IPS-18a (cell line): Measurements from ENCODE around the gene CHN2.

Experiments used
- H3K27ac ChIP-seq: one replicate; pipeline ENCODE4 v1.5.1; 2013; ENCODE audit warnings: low read length
- H3K27me3 ChIP-seq: one replicate; pipeline ENCODE4 v1.6.1; 2013; ENCODE audit warnings: mild to moderate bottlenecking, low read length; ENCODE audit not compliant: control insufficient read depth, insufficient read depth
- H3K36me3 ChIP-seq: one replicate; pipeline ENCODE4 v1.6.1; 2013; ENCODE audit warnings: low read depth, low read length; ENCODE audit not compliant: control insufficient read depth
- H3K4me1 ChIP-seq: one replicate; pipeline ENCODE4 v1.6.1; 2013; ENCODE audit warnings: low read depth, low read length; ENCODE audit not compliant: control insufficient read depth
- H3K4me3 ChIP-seq: one replicate; pipeline ENCODE4 v1.5.1; 2013; ENCODE audit warnings: low read length
- H3K9ac ChIP-seq: one replicate; pipeline ENCODE4 v1.6.1; 2013; ENCODE audit warnings: mild to moderate bottlenecking, low read length, moderate library complexity
- H3K9me3 ChIP-seq: one replicate; pipeline ENCODE4 v1.6.1; 2013; ENCODE audit warnings: low read depth, low read length; ENCODE audit not compliant: control insufficient read depth

CHN2 gene

GRCh38 chr7:29443552-29443951 is 249.0 kb downstream of the CHN2 start:
- Histone ChIP-seq H3K27me3 (no peaks in the 10 kb centered on the region), H3K36me3 (no peaks in the 10 kb centered on the region), H3K27ac (no peak overlapping the region)

GRCh38 chr7:29444267-29444666 is 249.7 kb downstream of the CHN2 start:
- Histone ChIP-seq H3K9ac (no peak overlapping the region), H3K27me3 (no peaks in the 10 kb centered on the region), H3K36me3 (no peaks in the 10 kb centered on the region), H3K4me3 (no peak overlapping the region), H3K4me1 (peaks cover 17% of the 10 kb centered on the region), H3K9me3 (no peaks in the 10 kb centered on the region), H3K27ac (no peak overlapping the region)

More at GRCh38 chr7:29443552-29443951, 249.0 kb downstream of the CHN2 start:
- Histone ChIP-seq H3K4me1 (peaks cover 17% of the 10 kb centered on the region), H3K4me3 (no peak overlapping the region), H3K9ac (no peak overlapping the region), H3K9me3 (no peaks in the 10 kb centered on the region)

GRCh38 chr7:29445736-29446135 is 251.2 kb downstream of the CHN2 start:
- H3K9me3 ChIP-seq: no peaks in the 10 kb centered on the region
- H3K27ac ChIP-seq: no peak overlapping the region
- H3K36me3 ChIP-seq: no peaks in the 10 kb centered on the region
- no peaks in the 10 kb centered on the region for H3K27me3 ChIP-seq
- no peak overlapping the region for H3K4me3 ChIP-seq
- no peak overlapping the region for H3K9ac ChIP-seq
- H3K4me1 ChIP-seq: peaks cover 17% of the 10 kb centered on the region

GRCh38 chr7:29447828-29448227 is 253.3 kb downstream of the CHN2 start:
- H3K4me3 ChIP-seq: no peak overlapping the region
- no peaks in the 10 kb centered on the region for H3K9me3 ChIP-seq
- H3K27me3 ChIP-seq: no peaks in the 10 kb centered on the region
- H3K36me3 ChIP-seq: no peaks in the 10 kb centered on the region
- no peak overlapping the region for H3K27ac ChIP-seq
- no peak overlapping the region for H3K9ac ChIP-seq
- peaks cover 8% of the 10 kb centered on the region for H3K4me1 ChIP-seq

- Histone ChIP-seq H3K4me3 (no peak overlapping the region), H3K36me3 (no peaks in the 10 kb centered on the region), H3K4me1 (peaks cover 8% of the 10 kb centered on the region), H3K9ac (no peak overlapping the region), H3K27ac (no peak overlapping the region), H3K9me3 (no peaks in the 10 kb centered on the region), H3K27me3 (no peaks in the 10 kb centered on the region)
Observed at GRCh38 chr7:29449569-29450260, 255.1 kb downstream of the CHN2 start.

- H3K4me1 ChIP-seq: no peaks in the 10 kb centered on the region
- no peaks in the 10 kb centered on the region for H3K9me3 ChIP-seq
- H3K36me3 ChIP-seq: no peaks in the 10 kb centered on the region
- H3K27ac ChIP-seq: no peak overlapping the region
- no peak overlapping the region for H3K4me3 ChIP-seq
- H3K27me3 ChIP-seq: no peaks in the 10 kb centered on the region
- no peak overlapping the region for H3K9ac ChIP-seq
Observed at GRCh38 chr7:29453021-29453420, 258.4 kb downstream of the CHN2 start.

- Histone ChIP-seq H3K9ac (no peak overlapping the region), H3K27me3 (no peaks in the 10 kb centered on the region), H3K9me3 (no peaks in the 10 kb centered on the region), H3K27ac (no peak overlapping the region), H3K4me1 (no peaks in the 10 kb centered on the region), H3K4me3 (no peak overlapping the region), H3K36me3 (no peaks in the 10 kb centered on the region)
Observed at GRCh38 chr7:29454464-29454863, 259.9 kb downstream of the CHN2 start.

- Histone ChIP-seq H3K4me3 (no peak overlapping the region), H3K9me3 (no peaks in the 10 kb centered on the region), H3K27ac (no peak overlapping the region), H3K9ac (no peak overlapping the region), H3K27me3 (no peaks in the 10 kb centered on the region), H3K4me1 (no peaks in the 10 kb centered on the region), H3K36me3 (no peaks in the 10 kb centered on the region)
Observed at GRCh38 chr7:29454899-29455451, 260.4 kb downstream of the CHN2 start.

GRCh38 chr7:29457141-29457561 is 262.6 kb downstream of the CHN2 start:
- Histone ChIP-seq H3K27me3 (no peaks in the 10 kb centered on the region), H3K9me3 (no peaks in the 10 kb centered on the region), H3K36me3 (no peaks in the 10 kb centered on the region), H3K9ac (no peak overlapping the region), H3K4me1 (no peaks in the 10 kb centered on the region), H3K4me3 (no peak overlapping the region), H3K27ac (no peak overlapping the region)

- Histone ChIP-seq H3K27me3 (no peaks in the 10 kb centered on the region), H3K9me3 (no peaks in the 10 kb centered on the region), H3K36me3 (no peaks in the 10 kb centered on the region), H3K4me3 (no peak overlapping the region), H3K27ac (no peak overlapping the region), H3K4me1 (no peaks in the 10 kb centered on the region), H3K9ac (no peak overlapping the region)
Observed at GRCh38 chr7:29457565-29458011, 263.0 kb downstream of the CHN2 start.

GRCh38 chr7:29458933-29459332 is 264.4 kb downstream of the CHN2 start:
- Histone ChIP-seq H3K27ac (no peak overlapping the region), H3K4me3 (no peak overlapping the region), H3K9ac (no peak overlapping the region), H3K36me3 (no peaks in the 10 kb centered on the region), H3K27me3 (no peaks in the 10 kb centered on the region), H3K4me1 (no peaks in the 10 kb centered on the region), H3K9me3 (no peaks in the 10 kb centered on the region)

GRCh38 chr7:29459589-29459988 is 265.0 kb downstream of the CHN2 start:
- Histone ChIP-seq H3K36me3 (no peaks in the 10 kb centered on the region), H3K27me3 (no peaks in the 10 kb centered on the region), H3K27ac (no peak overlapping the region), H3K4me1 (no peaks in the 10 kb centered on the region), H3K9me3 (no peaks in the 10 kb centered on the region), H3K9ac (no peak overlapping the region), H3K4me3 (no peak overlapping the region)
